Measurements from ENCODE around the gene MYBPH. TPM values are rescaled to one million over a fixed set of nuclear protein-coding genes. Genes with fewer than 3 reads are reported as not detected.

MYBPH gene
- total and polyA plus RNA-seq, 2 donors (not counting 1 experiment from before 2014, with no cell fraction given), result not detected

DNA sequence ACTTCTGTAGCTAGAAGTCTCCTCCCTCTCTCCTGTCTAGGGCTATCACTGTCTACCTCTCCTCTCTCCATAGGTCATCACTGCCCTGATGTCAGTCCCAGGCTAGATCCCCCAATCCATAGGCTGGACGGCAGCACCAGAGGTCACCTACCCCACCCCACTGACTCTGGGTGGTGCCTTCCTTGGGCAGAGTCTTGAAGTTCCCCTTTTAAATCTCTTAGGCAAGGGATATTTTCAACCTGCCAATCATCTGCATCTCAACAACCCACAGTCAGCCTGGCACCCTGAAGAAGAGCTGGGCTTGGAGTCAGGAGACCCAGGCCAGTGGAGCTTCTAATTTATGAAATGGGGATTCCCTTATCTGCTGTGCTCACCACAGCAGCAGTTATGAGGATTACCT lies 13.2 kb downstream of the MYBPH start:
- peaks cover 6% of the 10 kb centered on the region for H3K4me1 Mint-ChIP-seq
- CTCF ChIA-PET, result interaction anchor here (0.8 kb wide), 1 partner anchor 14 kb away, joined by 3 read pairs; no protein-coding TSS in a partner anchor
- H3K27me3 Mint-ChIP-seq, result peaks cover 39% of the 10 kb centered on the region
- H3K27ac Mint-ChIP-seq, result no peak overlapping the region
- no peak overlapping the region for H2AFZ ChIP-seq (ENCODE audit: insufficient read depth, low read depth, low read length, poor library complexity, severe bottlenecking)
- POLR2A ChIA-PET, result no interaction called here
- no peak for ATAC-seq (ENCODE audit: low read depth)
- no peak overlapping the region for H3K9ac ChIP-seq (ENCODE audit: low read length)
- no peaks in the 10 kb centered on the region for H3K79me2 ChIP-seq (ENCODE audit: control insufficient read depth, insufficient read depth, low read length)
- H3K9me3 ChIP-seq (ENCODE audit: control extremely low read depth in 1 of 3, control insufficient read depth in 2 of 3, insufficient read depth in 1 of 3, low read length in 2 of 3), result peaks cover 0 to 4% (median 4%) of the 10 kb centered on the region in 3 donors
- 30% methylated on average over 1 of the region's 1 CpG for WGBS (ENCODE audit: insufficient coverage)
- no peak overlapping the region for H3K27ac ChIP-seq (ENCODE audit: low read length in 2 of 2)
- DNase-seq, result no peak
- H3K4me1 ChIP-seq (ENCODE audit: control insufficient read depth in 2 of 2, insufficient read depth in 2 of 2, low read length in 2 of 2), result no peaks in the 10 kb centered on the region
- H4K20me1 ChIP-seq (ENCODE audit: control insufficient read depth, insufficient read depth, low read length, poor library complexity, severe bottlenecking), result no peaks in the 10 kb centered on the region
- no peak overlapping the region for H3K4me2 ChIP-seq (replicated peaks; ENCODE audit: low read depth, low read length, poor library complexity, severe bottlenecking)
- H3K36me3 ChIP-seq (replicated peaks in 1 of 2; ENCODE audit: control extremely low read depth in 1 of 2, control insufficient read depth in 1 of 2, extremely low read depth in 1 of 2, insufficient read depth in 2 of 2, low read length in 1 of 2), result no peaks in the 10 kb centered on the region
- no peak for TF ChIP-seq EZH2 (IDR thresholded peaks at IDR 0.05; ENCODE audit: borderline replicate concordance, insufficient read depth, low read depth, low read length, poor library complexity, severe bottlenecking)
- TF ChIP-seq, protein P1, sequence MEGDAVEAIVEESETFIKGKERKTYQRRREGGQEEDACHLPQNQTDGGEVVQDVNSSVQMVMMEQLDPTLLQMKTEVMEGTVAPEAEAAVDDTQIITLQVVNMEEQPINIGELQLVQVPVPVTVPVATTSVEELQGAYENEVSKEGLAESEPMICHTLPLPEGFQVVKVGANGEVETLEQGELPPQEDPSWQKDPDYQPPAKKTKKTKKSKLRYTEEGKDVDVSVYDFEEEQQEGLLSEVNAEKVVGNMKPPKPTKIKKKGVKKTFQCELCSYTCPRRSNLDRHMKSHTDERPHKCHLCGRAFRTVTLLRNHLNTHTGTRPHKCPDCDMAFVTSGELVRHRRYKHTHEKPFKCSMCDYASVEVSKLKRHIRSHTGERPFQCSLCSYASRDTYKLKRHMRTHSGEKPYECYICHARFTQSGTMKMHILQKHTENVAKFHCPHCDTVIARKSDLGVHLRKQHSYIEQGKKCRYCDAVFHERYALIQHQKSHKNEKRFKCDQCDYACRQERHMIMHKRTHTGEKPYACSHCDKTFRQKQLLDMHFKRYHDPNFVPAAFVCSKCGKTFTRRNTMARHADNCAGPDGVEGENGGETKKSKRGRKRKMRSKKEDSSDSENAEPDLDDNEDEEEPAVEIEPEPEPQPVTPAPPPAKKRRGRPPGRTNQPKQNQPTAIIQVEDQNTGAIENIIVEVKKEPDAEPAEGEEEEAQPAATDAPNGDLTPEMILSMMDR (IDR thresholded peaks at IDR 0.05), result no peak
- H3K27me3 ChIP-seq (replicated peaks in 1 of 4; ENCODE audit: control extremely low read depth in 1 of 4, control insufficient read depth in 3 of 4, insufficient read depth in 4 of 4, low read length in 3 of 4), result peaks cover 0 to 7% (median 3%) of the 10 kb centered on the region in 4 experiments
- H3K4me3 Mint-ChIP-seq, result no peak overlapping the region
- no peak overlapping the region for H3K4me3 ChIP-seq (ENCODE audit: control extremely low read depth in 1 of 5, extremely low read depth in 1 of 5, insufficient read depth in 1 of 5, low read depth in 2 of 5, low read length in 4 of 5)
- peaks cover 8% of the 10 kb centered on the region for H3K9me3 Mint-ChIP-seq (ENCODE audit: insufficient read depth)
- intact Hi-C loops (cut with micrococcal nuclease), result no loop called here

DNA sequence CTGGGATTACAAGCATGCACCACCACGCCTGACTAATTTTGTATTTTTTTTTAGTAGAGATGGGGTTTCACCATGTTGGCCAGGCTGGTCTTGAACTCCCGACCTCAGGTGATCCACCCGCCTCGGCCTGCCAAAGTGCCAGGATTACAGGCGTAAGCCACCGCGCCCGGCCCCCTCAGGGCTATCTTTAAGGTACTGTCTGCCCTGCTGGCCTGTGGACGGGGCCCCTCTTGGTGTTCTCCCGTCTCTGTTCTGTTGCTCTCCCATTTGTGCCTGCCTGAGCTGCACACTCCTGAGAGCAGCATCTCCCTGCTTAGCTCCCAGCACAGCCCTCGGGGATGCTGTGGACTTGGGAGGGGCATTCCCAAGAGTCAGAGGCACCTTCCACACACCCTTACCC lies 13.9 kb downstream of the MYBPH start:
- Mint-ChIP-seq H3K27ac (no peak overlapping the region), H3K4me1 (peaks cover 6% of the 10 kb centered on the region), H3K9me3 (ENCODE audit: insufficient read depth) (peaks cover 8% of the 10 kb centered on the region), H3K4me3 (no peak overlapping the region), H3K27me3 (peaks cover 39% of the 10 kb centered on the region)
- ATAC-seq (ENCODE audit: low read depth) (no peak), DNase-seq (no peak)
- Histone ChIP-seq H2AFZ (ENCODE audit: insufficient read depth, low read depth, low read length, poor library complexity, severe bottlenecking) (no peak overlapping the region), H3K27me3 (replicated peaks in 1 of 4; ENCODE audit: control extremely low read depth in 1 of 4, control insufficient read depth in 3 of 4, insufficient read depth in 4 of 4, low read length in 3 of 4) (peaks cover 0 to 7% (median 3%) of the 10 kb centered on the region in 4 experiments), H3K9me3 (ENCODE audit: control extremely low read depth in 1 of 3, control insufficient read depth in 2 of 3, insufficient read depth in 1 of 3, low read length in 2 of 3) (peaks cover 0 to 5% (median 4%) of the 10 kb centered on the region in 3 donors), H3K27ac (ENCODE audit: low read length in 2 of 2) (no peak overlapping the region), H3K4me2 (replicated peaks; ENCODE audit: low read depth, low read length, poor library complexity, severe bottlenecking) (no peak overlapping the region), H3K4me3 (ENCODE audit: control extremely low read depth in 1 of 5, extremely low read depth in 1 of 5, insufficient read depth in 1 of 5, low read depth in 2 of 5, low read length in 4 of 5) (no peak overlapping the region), H3K79me2 (ENCODE audit: control insufficient read depth, insufficient read depth, low read length) (no peaks in the 10 kb centered on the region), H3K4me1 (ENCODE audit: control insufficient read depth in 2 of 2, insufficient read depth in 2 of 2, low read length in 2 of 2) (no peaks in the 10 kb centered on the region), H3K9ac (ENCODE audit: low read length) (no peak overlapping the region), H4K20me1 (ENCODE audit: control insufficient read depth, insufficient read depth, low read length, poor library complexity, severe bottlenecking) (no peaks in the 10 kb centered on the region), H3K36me3 (replicated peaks in 1 of 2; ENCODE audit: control extremely low read depth in 1 of 2, control insufficient read depth in 1 of 2, extremely low read depth in 1 of 2, insufficient read depth in 2 of 2, low read length in 1 of 2) (no peaks in the 10 kb centered on the region)
- POLR2A ChIA-PET, result no interaction called here
- 92% methylated on average over 9 of the region's 11 CpGs for WGBS (ENCODE audit: insufficient coverage)
- CTCF ChIA-PET, result interaction anchor here (0.8 kb wide), 1 partner anchor 13 kb away, joined by 3 read pairs; no protein-coding TSS in a partner anchor
- no peak for TF ChIP-seq EZH2 (IDR thresholded peaks at IDR 0.05; ENCODE audit: borderline replicate concordance, insufficient read depth, low read depth, low read length, poor library complexity, severe bottlenecking)
- TF ChIP-seq, protein P1 (IDR thresholded peaks at IDR 0.05), result no peak
- intact Hi-C loops (cut with micrococcal nuclease), result no loop called here

All from B cell (primary cell).